ENCODE measurements around the gene NUP62. TPM values are rescaled to one million over a fixed set of nuclear protein-coding genes. Genes with fewer than 3 reads are reported as not detected.
A peak's percentile ranks its signal among the peaks of the same experiment; 100 is the strongest.

Gene NUP62
- total and polyA plus RNA-seq, 2 of the 8 experiments (the other 6 are each of a cell fraction or from before 2014, with no cell fraction given) = 50.0 to 107 TPM

- H3K79me1 ChIP-seq (ENCODE audit: low read depth, low read length) = peaks cover 16% of the 10 kb centered on the region
- peak overlapping the region; percentile 75; the same call in 1 of the 2 replicates for H2AK5ac ChIP-seq (ENCODE audit: low read depth, low read length)
- H2BK120ac ChIP-seq (replicated peaks; ENCODE audit: low read depth, low read length) = no peak overlapping the region
- H2AFZ ChIP-seq (ENCODE audit: low read length) = peak overlapping the region; percentile 83; the same call in 1 of the 2 replicates
- peak overlapping the region; percentile 99 for H2BK5ac ChIP-seq (ENCODE audit: low read depth, low read length)
- H2BK12ac ChIP-seq (ENCODE audit: low read depth, low read length) = peak overlapping the region; percentile 96
- H3K79me2 ChIP-seq (ENCODE audit: control insufficient read depth in 1 of 2, insufficient read depth in 2 of 2, low read length in 2 of 2) = peaks cover 0 to 30% of the 10 kb centered on the region in 2 experiments; a peak in 2 of 4 replicates
- H3K27ac ChIP-seq (ENCODE audit: low read depth, low read length) = peak overlapping the region; percentile 99
- H3K4me2 ChIP-seq (ENCODE audit: insufficient read depth in 1 of 2, low read depth in 2 of 2, low read length in 2 of 2) = peak overlapping the region; percentile 90 to 92
- H4K8ac ChIP-seq (ENCODE audit: extremely low read depth, insufficient read depth, low read length) = peak overlapping the region; percentile 98
- H3K27me3 ChIP-seq (replicated peaks in 1 of 4; ENCODE audit: control insufficient read depth in 3 of 4, extremely low read depth in 1 of 4, insufficient read depth in 3 of 4, low read length in 3 of 4) = no peaks in the 10 kb centered on the region
- 0 out of 2 replicates have a peak overlapping the region, but pooled peaks have one; percentile 61 for H2BK20ac ChIP-seq (ENCODE audit: low read length)
- ChIA-PET POLR2A (ENCODE audit: partially characterized antibody) (interaction anchor here (1.0 to 6.2 kb wide), 11 partner anchors 11 to 202 kb away, joined by 3 to 76 read pairs (median 6); partner anchors contain the start of genes ATF5, MED25, NUP62 and PNKP), CTCF (ENCODE audit: partially characterized antibody) (no interaction called here)
- H3K9me3 ChIP-seq (ENCODE audit: insufficient read depth in 2 of 2, low read depth in 1 of 2, low read length in 1 of 2) = no peaks in the 10 kb centered on the region
- H2BK15ac ChIP-seq (ENCODE audit: low read length) = 0 out of 2 replicates have a peak overlapping the region, but pooled peaks have one; percentile 65
- peak; percentile 94 to 98 for DNase-seq (ENCODE audit: low read depth in 1 of 2, low spot score in 2 of 2)
- H4K20me1 ChIP-seq (replicated peaks in 1 of 2; ENCODE audit: control insufficient read depth in 1 of 2, insufficient read depth in 2 of 2, low read length in 2 of 2) = peaks cover 10 to 12% of the 10 kb centered on the region in 2 experiments
- H3K4me3 ChIP-seq (ENCODE audit: extremely low read depth in 1 of 4, insufficient read depth in 2 of 4, low read depth in 3 of 4, low read length in 4 of 4) = peak overlapping the region; percentile 70 to 95 (median 91)
- peaks cover 14 to 38% (median 31%) of the 10 kb centered on the region in 4 experiments for H3K36me3 ChIP-seq (ENCODE audit: control insufficient read depth in 2 of 4, insufficient read depth in 4 of 4, low read length in 3 of 4)
- peak overlapping the region; percentile 85 for H4K91ac ChIP-seq (replicated peaks; ENCODE audit: insufficient read length, low read length)
- H3K4me1 ChIP-seq (replicated peaks in 1 of 4; ENCODE audit: control insufficient read depth in 3 of 4, insufficient read depth in 4 of 4, low read length in 3 of 4) = peaks cover 0 to 13% (median 7%) of the 10 kb centered on the region in 4 experiments; a peak in 6 of 7 replicates
- H3K23me2 ChIP-seq (ENCODE audit: low read depth, low read length) = peaks cover 16% of the 10 kb centered on the region
- peak overlapping the region; percentile 17 for H3K4ac ChIP-seq (replicated peaks; ENCODE audit: insufficient read length, low read depth, low read length)
- peak overlapping the region; percentile 92 for H3K56ac ChIP-seq (replicated peaks; ENCODE audit: insufficient read length, low read depth, low read length)
- H3K9ac ChIP-seq (replicated peaks in 1 of 4; ENCODE audit: extremely low read depth in 1 of 4, low read depth in 3 of 4, low read length in 3 of 4) = peak overlapping the region; percentile 80 to 98 (median 96)
- peak overlapping the region; percentile 86 for H4K5ac ChIP-seq (ENCODE audit: insufficient read length, low read depth, low read length)
- WGBS, 2 experiments (ENCODE audit: extremely low coverage in 1 of 2, insufficient coverage in 1 of 2, insufficient read length in 1 of 2, insufficient replicate concordance in 2 of 2, low coverage in 1 of 2, low lambda C conversion rate in 2 of 2, missing lambda C conversion rate in 1 of 2) = 4% methylated on average over 34 of the region's 41 CpGs; no CpG with 5 or more reads in 1 of the 2 experiments
- no peak overlapping the region for H3K23ac ChIP-seq (ENCODE audit: insufficient read length)
- H3K14ac ChIP-seq (ENCODE audit: insufficient read length) = no peak overlapping the region
- no peak for FAIRE-seq
- H3K18ac ChIP-seq (ENCODE audit: extremely low read depth, low read length) = peak overlapping the region; percentile 99; the same call in 1 of the 2 replicates
- peak; percentile 12; the same call in 1 of the 2 replicates for TF ChIP-seq TAF1 (IDR thresholded peaks at IDR 0.05; ENCODE audit: low read depth, low read length)
- TF ChIP-seq E2F6 (IDR thresholded peaks at IDR 0.05) = no peak
- 0 out of 2 replicates have a peak, but pooled peaks have one; percentile 21 for TF ChIP-seq MAX (IDR thresholded peaks at IDR 0.05)
- 0 out of 2 replicates have a peak, but pooled peaks have one; percentile 16 for TF ChIP-seq POLR2AphosphoS5 (IDR thresholded peaks at IDR 0.05; ENCODE audit: low read depth, low read length)
- TF ChIP-seq ASH2L (IDR thresholded peaks at IDR 0.05; ENCODE audit: low read length) = peak; percentile 30
- TF ChIP-seq SRF (IDR thresholded peaks at IDR 0.05; ENCODE audit: low read depth, low read length) = no peak
- peak; percentile 66 for TF ChIP-seq KDM4A (IDR thresholded peaks at IDR 0.05; ENCODE audit: low read depth, low read length, severe bottlenecking)
- no peak for TF ChIP-seq EZH2 (IDR thresholded peaks at IDR 0.05; ENCODE audit: low read depth, low read length, severe bottlenecking)
- TF ChIP-seq SIN3A (conservative IDR thresholded peaks at IDR 0.05 in 1 of 2, IDR thresholded peaks at IDR 0.05 in 1 of 2; ENCODE audit: low read depth in 1 of 2, low read length in 2 of 2) = peak; percentile 31 to 68; a peak in 1 of 4 replicates
Measured at GRCh38 chr19:49877879-49878743, 51.2 kb downstream of the NUP62 start.

Measured in H1 (cell line).